ENCODE data around the gene PDAP1.

DNA sequence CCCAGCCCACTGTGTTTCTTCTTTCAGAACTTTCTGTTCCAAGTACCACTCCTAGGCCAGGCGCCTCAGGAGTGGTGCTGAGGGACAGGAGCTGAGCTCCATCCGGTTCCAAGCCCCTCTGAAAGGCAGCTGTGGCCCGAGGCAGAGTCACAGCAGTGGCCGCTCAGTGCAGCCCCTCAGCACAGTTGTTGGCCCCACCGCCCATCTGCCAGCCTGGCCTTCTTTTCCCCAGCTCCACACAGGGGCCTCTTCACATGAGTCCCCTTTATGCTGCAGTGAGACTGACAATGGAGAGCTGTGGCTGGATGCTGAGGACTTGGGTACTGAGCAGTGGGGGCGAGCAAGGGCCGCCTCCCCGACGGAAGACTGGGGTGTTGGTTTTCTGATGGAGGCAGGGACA, 9.9 kb upstream of the PDAP1 start:
- TF ChIP-seq, protein P1, sequence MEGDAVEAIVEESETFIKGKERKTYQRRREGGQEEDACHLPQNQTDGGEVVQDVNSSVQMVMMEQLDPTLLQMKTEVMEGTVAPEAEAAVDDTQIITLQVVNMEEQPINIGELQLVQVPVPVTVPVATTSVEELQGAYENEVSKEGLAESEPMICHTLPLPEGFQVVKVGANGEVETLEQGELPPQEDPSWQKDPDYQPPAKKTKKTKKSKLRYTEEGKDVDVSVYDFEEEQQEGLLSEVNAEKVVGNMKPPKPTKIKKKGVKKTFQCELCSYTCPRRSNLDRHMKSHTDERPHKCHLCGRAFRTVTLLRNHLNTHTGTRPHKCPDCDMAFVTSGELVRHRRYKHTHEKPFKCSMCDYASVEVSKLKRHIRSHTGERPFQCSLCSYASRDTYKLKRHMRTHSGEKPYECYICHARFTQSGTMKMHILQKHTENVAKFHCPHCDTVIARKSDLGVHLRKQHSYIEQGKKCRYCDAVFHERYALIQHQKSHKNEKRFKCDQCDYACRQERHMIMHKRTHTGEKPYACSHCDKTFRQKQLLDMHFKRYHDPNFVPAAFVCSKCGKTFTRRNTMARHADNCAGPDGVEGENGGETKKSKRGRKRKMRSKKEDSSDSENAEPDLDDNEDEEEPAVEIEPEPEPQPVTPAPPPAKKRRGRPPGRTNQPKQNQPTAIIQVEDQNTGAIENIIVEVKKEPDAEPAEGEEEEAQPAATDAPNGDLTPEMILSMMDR (IDR thresholded peaks at IDR 0.05), result no peak
- no peak for TF ChIP-seq POLR2A (IDR thresholded peaks at IDR 0.05)

Measured in right lobe of liver (tissue), 4 donors.